Left kidney (tissue), 2 donors: ENCODE measurements around the gene CDKN2B. TPM values are rescaled to one million over a fixed set of nuclear protein-coding genes. Genes with fewer than 3 reads are reported as not detected.
"Not testable (repeated sequence)": the region's sequence is repeated elsewhere in the genome, so short reads cannot be mapped to it uniquely, and the experiment has no call there.

ENCODE experiments used
- DNase-seq: peaks from one replicate; pipeline ENCODE4 v3.0.0-alpha.2; 2013
- polyA plus RNA-seq: library from polyadenylated mRNA; unstranded; fragments of 120-200 nt; gene quantifications from one replicate; pipeline ENCODE4 v1.2.1, GENCODE V29; 2013; ENCODE audit not compliant: insufficient read length

The CDKN2B gene
- polyA plus RNA-seq, 1 donor: 0.18 TPM

- no peak for DNase-seq
Observed at GRCh38 chr9:21969011-21969940, 39.8 kb downstream of the CDKN2B start.

GRCh38 chr9:21968331-21969010 lies 40.6 kb downstream of the CDKN2B start:
- no peak for DNase-seq

GRCh38 chr9:21967702-21968101 lies 41.4 kb downstream of the CDKN2B start:
- no peak for DNase-seq

GRCh38 chr9:21967169-21967568 lies 41.9 kb downstream of the CDKN2B start:
- no peak for DNase-seq

- DNase-seq: no peak
Observed at GRCh38 chr9:21966140-21966851, 42.8 kb downstream of the CDKN2B start.

GRCh38 chr9:21965401-21965951 lies 43.6 kb downstream of the CDKN2B start:
- no peak for DNase-seq

DNA sequence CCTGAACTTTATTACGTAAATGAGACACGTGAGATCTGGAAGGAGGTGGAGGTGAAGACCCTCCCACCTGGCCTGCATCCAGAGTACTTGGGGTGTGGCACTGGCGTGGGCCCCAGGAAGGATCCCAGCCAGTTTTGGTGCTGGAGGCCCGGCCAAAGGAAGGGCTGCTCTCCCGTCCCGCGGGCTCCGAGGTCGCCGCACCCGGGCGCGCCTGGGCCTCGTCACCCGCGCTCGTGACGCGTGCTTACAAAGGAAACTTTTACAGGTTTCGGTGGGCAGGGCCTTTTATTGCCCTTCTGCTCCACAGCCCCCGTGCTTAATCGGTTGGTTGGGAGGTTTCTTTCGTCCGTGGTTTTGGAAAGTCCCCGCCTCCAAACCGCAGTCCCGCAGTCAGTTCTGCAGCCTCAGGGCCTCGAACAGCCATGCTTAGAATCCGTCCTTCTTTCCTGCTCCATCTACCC lies 44.1 kb downstream of the CDKN2B start:
- no peak for DNase-seq

DNA sequence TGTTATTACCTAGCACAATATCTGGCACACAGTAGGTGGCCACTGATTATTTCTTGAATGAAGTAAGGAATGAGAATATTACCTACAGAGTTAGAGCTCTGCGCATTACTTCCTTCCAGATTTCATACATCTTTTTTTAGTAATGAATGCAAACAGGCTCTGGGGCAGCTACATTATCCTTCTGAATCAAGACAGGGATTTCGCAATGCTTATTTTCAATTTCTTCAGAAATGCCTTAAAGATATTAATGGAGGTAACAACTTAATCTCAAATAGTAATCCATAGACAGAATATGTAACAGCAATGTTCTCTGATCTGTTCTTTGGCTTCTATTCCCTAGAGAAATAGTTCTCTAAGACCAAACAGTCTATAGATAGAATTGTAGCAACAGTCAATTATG lies 47.5 kb downstream of the CDKN2B start:
- no peak for DNase-seq

DNA sequence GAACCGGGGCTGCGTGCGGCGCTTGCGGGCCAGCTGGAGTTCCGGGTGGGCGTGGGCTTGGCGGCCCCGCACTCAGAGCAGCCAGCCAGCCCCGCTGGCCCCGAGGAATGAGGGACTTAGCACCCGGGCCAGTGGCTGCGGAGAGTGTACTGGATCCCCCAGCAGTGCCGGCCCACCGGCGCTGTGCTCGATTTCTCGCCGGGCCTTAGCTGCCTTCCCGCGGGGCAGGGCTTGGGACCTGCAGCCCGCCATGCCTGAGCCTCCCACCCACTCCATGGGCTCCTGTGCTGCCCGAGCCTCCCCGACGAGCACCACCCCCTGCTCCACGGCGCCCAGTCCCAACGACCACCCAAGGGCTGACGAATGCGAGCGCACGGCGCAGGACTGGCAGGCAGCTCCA lies 49.8 kb downstream of the CDKN2B start:
- not testable (repeated sequence) for DNase-seq

DNA sequence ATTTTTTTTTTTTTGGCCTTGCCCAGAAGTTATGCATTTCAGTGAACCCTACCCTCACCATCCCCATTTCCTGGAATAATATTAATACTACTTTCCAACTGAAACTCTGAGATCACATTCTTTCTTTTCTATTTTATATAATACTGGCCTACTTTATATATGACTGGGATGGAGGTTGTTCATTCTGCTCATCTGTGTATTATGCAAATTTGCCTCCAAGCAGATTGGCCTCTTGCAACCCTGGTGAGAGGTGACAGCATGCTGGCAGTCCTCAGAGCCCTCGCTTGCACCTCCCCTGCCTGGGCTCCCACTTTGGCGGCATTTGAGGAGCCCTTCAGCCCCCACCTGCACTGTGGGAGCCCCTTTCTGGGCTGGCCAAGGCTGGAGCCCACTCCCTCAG lies 50.3 kb downstream of the CDKN2B start:
- no peak for DNase-seq

Other genes with a start within 250 kb of the CDKN2B start
- 48.1 TPM for gene MTAP, start 206.7 kb downstream of the CDKN2B start, polyA plus RNA-seq
- gene CDKN2A, start 14.9 kb downstream of the CDKN2B start, polyA plus RNA-seq: 0.35 TPM
- gene CDKN2B-AS1, start 14.5 kb downstream of the CDKN2B start, polyA plus RNA-seq: 0.32 TPM